ENCODE data around the gene SGSH.
"Not testable (repeated sequence)": the region's sequence is repeated elsewhere in the genome, so short reads cannot be mapped to it uniquely, and the experiment has no call there.

SGSH gene

DNA sequence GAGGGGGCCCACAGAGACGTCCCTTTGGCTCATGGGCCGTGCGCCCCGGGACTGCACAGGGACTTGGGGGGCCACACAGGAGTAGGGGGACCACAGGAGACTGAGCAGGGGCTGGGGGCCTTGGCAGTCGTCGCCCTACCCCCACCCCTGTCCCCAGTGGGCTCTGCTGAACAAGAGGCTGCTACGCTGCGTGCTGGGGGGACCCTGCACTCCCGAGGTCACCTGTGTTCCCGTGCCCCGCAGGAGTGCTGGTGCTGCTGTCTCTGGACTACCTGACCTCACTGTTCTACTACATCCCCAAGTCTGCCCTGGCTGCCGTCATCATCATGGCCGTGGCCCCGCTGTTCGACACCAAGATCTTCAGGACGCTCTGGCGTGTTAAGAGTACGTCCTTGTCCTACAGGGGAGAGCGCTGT, 26.1 kb upstream of the SGSH start:
- TF ChIP-seq, protein P1, sequence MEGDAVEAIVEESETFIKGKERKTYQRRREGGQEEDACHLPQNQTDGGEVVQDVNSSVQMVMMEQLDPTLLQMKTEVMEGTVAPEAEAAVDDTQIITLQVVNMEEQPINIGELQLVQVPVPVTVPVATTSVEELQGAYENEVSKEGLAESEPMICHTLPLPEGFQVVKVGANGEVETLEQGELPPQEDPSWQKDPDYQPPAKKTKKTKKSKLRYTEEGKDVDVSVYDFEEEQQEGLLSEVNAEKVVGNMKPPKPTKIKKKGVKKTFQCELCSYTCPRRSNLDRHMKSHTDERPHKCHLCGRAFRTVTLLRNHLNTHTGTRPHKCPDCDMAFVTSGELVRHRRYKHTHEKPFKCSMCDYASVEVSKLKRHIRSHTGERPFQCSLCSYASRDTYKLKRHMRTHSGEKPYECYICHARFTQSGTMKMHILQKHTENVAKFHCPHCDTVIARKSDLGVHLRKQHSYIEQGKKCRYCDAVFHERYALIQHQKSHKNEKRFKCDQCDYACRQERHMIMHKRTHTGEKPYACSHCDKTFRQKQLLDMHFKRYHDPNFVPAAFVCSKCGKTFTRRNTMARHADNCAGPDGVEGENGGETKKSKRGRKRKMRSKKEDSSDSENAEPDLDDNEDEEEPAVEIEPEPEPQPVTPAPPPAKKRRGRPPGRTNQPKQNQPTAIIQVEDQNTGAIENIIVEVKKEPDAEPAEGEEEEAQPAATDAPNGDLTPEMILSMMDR (IDR thresholded peaks at IDR 0.05; ENCODE audit: low read depth, low read length, missing control alignments): no peak
- no peak overlapping the region for H3K4me3 ChIP-seq (replicated peaks; ENCODE audit: low read depth, low read length)
- DNase-seq (ENCODE audit: extremely low read depth, low read depth): no peak

DNA sequence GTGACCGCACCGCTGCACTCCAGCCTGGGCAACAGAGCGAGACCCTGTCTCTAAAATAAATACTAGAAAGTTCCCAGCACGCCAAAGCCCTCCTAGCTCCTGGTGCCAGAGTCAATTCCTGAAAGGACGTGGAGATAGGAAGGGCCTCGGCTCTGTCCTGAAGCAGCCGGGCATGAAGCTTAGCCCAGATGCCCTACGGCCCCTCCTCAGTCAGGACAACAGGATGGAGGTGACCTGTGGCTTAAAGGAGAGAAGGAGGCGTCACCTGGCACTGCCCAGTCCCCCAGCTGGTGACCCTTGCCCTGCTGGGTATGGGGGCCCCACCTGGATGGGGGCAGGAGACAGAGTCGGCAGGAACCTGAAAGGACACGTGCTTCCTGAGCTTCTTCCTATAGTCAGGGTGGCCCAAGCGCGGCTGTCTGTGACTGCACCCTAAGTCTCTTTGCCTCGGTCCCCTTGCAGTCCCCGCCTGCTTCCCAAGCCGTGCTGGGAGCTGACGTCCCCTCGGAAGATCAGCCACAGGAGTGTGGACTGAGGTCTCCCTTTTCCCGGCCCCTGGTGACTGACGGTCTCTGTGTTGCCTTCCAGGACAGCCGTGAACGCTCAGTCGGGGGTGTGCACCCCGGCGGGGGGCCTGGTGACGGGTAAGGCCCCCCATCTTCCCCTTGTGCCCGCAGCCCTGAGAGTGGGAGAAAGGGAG, 25.6 kb upstream of the SGSH start:
- TF ChIP-seq, protein P1 (IDR thresholded peaks at IDR 0.05; ENCODE audit: low read depth, low read length, missing control alignments): no peak
- DNase-seq (ENCODE audit: extremely low read depth, low read depth): no peak
- H3K4me3 ChIP-seq (replicated peaks; ENCODE audit: low read depth, low read length): no peak overlapping the region

DNA sequence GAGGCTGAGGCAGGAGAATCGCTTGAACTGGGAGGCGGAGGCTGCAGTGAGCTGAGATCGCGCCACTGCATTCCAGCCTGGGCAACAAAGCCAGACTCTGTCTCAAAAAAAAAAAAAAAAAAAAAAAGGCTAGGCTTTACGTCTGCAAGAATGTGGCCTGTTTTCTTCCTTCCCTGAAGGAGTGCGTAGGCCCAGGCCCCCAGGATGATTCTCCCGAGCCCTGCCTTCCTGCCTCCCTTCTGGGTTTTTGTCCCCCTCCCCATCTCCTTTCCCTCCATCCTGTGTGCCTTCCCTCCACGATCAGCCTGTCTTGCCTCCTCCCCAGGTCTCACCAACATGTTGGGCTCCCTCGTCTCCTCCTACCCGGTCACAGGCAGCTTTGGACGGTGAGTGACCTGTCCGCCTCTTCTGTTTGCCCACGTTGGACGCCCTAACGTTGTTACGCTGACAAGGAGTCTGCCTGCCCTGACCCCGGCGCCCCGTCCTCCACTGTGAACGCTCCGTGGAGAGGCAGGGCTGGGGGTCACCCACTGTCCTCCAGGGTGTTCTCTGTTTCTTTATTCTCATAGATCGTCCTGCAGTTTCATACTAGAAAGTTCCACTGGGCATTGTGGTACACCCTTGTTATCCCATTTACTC, 24.9 kb upstream of the SGSH start:
- TF ChIP-seq, protein P1 (IDR thresholded peaks at IDR 0.05; ENCODE audit: low read depth, low read length, missing control alignments): no peak
- DNase-seq (ENCODE audit: extremely low read depth, low read depth): no peak
- H3K4me3 ChIP-seq (replicated peaks; ENCODE audit: low read depth, low read length): no peak overlapping the region

DNA sequence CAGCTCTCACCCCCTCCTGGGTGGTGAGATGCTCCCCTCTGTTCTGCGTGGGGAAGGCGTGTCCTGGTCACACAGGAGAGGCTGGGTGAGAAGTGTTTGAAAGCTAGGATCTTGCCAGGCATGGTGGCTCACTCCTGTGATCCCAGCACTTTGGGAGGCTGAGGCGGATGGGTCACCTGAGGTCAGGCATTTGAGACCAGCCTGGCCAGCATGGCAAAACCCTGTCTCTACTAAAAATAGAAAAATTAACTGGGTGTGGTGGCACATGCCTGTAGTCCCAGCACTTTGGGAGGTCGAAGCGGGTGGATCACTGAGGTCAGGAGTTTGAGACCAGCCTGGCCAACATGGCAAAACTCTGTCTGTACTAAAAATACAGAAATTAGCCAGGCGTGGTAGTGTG, 24.3 kb upstream of the SGSH start:
- not testable (repeated sequence) for H3K4me3 ChIP-seq (replicated peaks; ENCODE audit: low read depth, low read length)

DNA sequence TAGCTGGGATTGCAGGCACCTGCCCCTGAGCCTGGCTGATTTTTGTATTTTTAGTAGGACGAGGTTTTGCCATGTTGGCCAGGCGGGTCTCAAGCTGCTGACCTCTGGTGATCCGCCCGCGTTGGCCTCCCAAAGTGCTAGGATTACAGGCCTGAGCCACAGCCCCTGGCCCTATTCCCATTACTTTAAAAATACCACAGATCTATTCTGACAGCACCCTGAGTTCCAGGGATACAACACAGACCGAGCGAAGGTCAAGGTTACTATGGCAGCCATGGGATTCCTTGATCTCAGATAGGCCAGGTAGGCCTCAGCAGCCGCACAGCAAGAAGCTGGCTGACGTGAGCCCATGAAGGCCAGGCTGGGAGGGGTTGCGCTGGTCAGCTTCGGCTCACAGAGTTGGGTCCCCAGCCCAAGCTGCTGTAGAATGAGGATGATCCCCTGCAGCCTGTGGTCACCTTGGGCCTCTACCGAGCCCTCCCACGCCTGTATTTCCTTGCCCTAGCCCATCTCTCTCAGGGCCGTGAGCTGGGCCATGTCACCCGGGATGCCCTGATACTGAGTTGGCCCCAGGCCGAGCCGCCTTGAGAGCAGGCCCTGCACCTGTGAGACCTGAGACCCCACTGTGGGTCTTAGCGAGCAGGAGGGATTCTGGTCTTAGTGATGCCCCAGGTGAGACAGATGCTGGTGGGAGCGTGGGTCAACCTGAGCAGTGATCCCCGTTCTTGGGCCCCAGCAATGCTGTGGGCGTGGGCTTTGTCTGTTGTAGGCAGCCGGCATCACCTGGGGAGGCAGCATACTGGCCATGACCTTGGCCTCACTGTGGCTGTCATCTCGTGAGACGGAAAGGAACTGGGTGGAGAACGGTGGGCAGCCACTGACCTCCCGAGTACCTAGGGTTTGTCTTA, 23.6 kb upstream of the SGSH start:
- DNase-seq (ENCODE audit: extremely low read depth, low read depth): no peak
- no peak overlapping the region for H3K4me3 ChIP-seq (replicated peaks; ENCODE audit: low read depth, low read length)
- TF ChIP-seq, protein P1 (IDR thresholded peaks at IDR 0.05; ENCODE audit: low read depth, low read length, missing control alignments): no peak

More for the DNA sequence above, 24.3 kb upstream of the SGSH start:
- not testable (repeated sequence) for DNase-seq (ENCODE audit: extremely low read depth, low read depth)

DNA sequence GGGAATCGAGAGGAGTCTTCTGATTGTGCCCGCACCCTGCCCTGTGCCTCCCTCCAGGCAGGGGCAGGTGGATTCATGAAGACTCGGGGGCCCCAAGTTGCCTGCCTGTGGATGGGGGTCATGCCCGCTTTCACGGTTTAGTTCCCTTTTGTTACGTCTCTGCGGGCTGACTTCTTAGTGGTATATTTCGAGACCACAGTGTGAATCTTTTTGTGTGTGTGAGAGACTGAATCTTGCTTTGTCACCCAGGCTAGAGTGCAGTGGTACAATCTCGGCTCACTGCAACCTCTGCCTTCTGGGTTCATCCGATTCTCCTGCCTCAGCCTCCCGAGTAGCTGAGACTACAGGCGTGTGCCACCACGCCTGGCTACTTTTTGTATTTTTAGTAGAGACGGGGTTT, 22.4 kb upstream of the SGSH start:
- no peak overlapping the region for H3K4me3 ChIP-seq (replicated peaks; ENCODE audit: low read depth, low read length)
- TF ChIP-seq, protein P1 (IDR thresholded peaks at IDR 0.05; ENCODE audit: low read depth, low read length, missing control alignments): no peak
- DNase-seq (ENCODE audit: extremely low read depth, low read depth): no peak

DNA sequence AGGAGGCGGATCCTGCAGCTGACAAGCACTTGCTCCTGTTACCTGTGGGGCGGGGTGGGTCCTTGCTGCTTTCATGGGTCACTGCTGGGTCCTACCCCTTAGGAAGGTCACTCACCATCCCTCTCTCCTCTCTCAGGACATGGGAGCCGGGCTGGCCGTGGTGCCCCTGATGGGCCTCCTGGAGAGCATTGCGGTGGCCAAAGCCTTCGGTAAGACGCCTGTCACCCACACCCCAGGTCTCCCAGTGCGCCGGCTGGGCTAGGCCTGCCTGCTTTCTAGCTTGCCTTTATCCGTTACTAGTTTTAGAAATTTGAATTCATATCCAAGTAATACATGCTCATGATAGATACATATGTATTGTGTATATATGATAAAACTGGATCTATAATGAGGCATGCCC, 17.3 kb upstream of the SGSH start:
- TF ChIP-seq, protein P1 (IDR thresholded peaks at IDR 0.05; ENCODE audit: low read depth, low read length, missing control alignments): no peak
- H3K4me3 ChIP-seq (replicated peaks; ENCODE audit: low read depth, low read length): no peak overlapping the region
- no peak for DNase-seq (ENCODE audit: extremely low read depth, low read depth)

Data from HFF-Myc (cell line).